ENCODE results near the gene CATSPERB. TPM values are rescaled to one million over a fixed set of nuclear protein-coding genes. Genes with fewer than 3 reads are reported as not detected.

The CATSPERB gene
- total RNA-seq, 1 donor from 2014 or later: 5.6 TPM

GRCh38 chr14:91727121-91727520 is 4.8 kb downstream of the CATSPERB start:
- no peak overlapping the region for H3K27ac Mint-ChIP-seq
- no peaks in the 10 kb centered on the region for H3K36me3 Mint-ChIP-seq (ENCODE audit: insufficient read depth)
- H3K9me3 Mint-ChIP-seq (ENCODE audit: low read depth): no peaks in the 10 kb centered on the region
- no peak for TF ChIP-seq CTCF (IDR thresholded peaks at IDR 0.05; ENCODE audit: unreplicated experiment)
- no peak overlapping the region for H3K4me3 Mint-ChIP-seq (ENCODE audit: low read depth)
- H3K4me1 Mint-ChIP-seq (ENCODE audit: low read depth): peaks cover 1% of the 10 kb centered on the region
- H3K27me3 Mint-ChIP-seq: no peaks in the 10 kb centered on the region
- DNase-seq (ENCODE audit: low spot score, unreplicated experiment): no peak

- Mint-ChIP-seq H3K27ac (no peak overlapping the region), H3K4me1 (ENCODE audit: low read depth) (no peaks in the 10 kb centered on the region)
Measured at GRCh38 chr14:91723501-91723900, 8.4 kb downstream of the CATSPERB start.

GRCh38 chr14:91722386-91722785 is 9.5 kb downstream of the CATSPERB start:
- DNase-seq (ENCODE audit: low spot score, unreplicated experiment): no peak
- TF ChIP-seq CTCF (IDR thresholded peaks at IDR 0.05; ENCODE audit: unreplicated experiment): no peak
- no peaks in the 10 kb centered on the region for H3K36me3 Mint-ChIP-seq (ENCODE audit: insufficient read depth)
- no peaks in the 10 kb centered on the region for H3K4me1 Mint-ChIP-seq (ENCODE audit: low read depth)
- H3K27ac Mint-ChIP-seq: no peak overlapping the region
- H3K27me3 Mint-ChIP-seq: no peaks in the 10 kb centered on the region
- no peak overlapping the region for H3K4me3 Mint-ChIP-seq (ENCODE audit: low read depth)
- no peaks in the 10 kb centered on the region for H3K9me3 Mint-ChIP-seq (ENCODE audit: low read depth)

More at GRCh38 chr14:91723501-91723900, 8.4 kb downstream of the CATSPERB start:
- no peaks in the 10 kb centered on the region for H3K36me3 Mint-ChIP-seq (ENCODE audit: insufficient read depth)
- H3K9me3 Mint-ChIP-seq (ENCODE audit: low read depth): no peaks in the 10 kb centered on the region
- no peak overlapping the region for H3K4me3 Mint-ChIP-seq (ENCODE audit: low read depth)
- no peak for DNase-seq (ENCODE audit: low spot score, unreplicated experiment)
- TF ChIP-seq CTCF (IDR thresholded peaks at IDR 0.05; ENCODE audit: unreplicated experiment): no peak
- no peaks in the 10 kb centered on the region for H3K27me3 Mint-ChIP-seq

- TF ChIP-seq CTCF (IDR thresholded peaks at IDR 0.05; ENCODE audit: unreplicated experiment): no peak
- DNase-seq (ENCODE audit: low spot score, unreplicated experiment): no peak
- H3K4me1 Mint-ChIP-seq (ENCODE audit: low read depth): no peaks in the 10 kb centered on the region
- H3K36me3 Mint-ChIP-seq (ENCODE audit: insufficient read depth): no peaks in the 10 kb centered on the region
- H3K4me3 Mint-ChIP-seq (ENCODE audit: low read depth): no peak overlapping the region
- H3K27ac Mint-ChIP-seq: no peak overlapping the region
- no peaks in the 10 kb centered on the region for H3K27me3 Mint-ChIP-seq
- H3K9me3 Mint-ChIP-seq (ENCODE audit: low read depth): no peaks in the 10 kb centered on the region
Measured at GRCh38 chr14:91719839-91720238, 12.0 kb downstream of the CATSPERB start.

GRCh38 chr14:91716999-91717398 is 14.9 kb downstream of the CATSPERB start:
- DNase-seq (ENCODE audit: low spot score, unreplicated experiment): no peak
- no peak overlapping the region for H3K27ac Mint-ChIP-seq
- H3K36me3 Mint-ChIP-seq (ENCODE audit: insufficient read depth): no peaks in the 10 kb centered on the region
- no peak overlapping the region for H3K4me3 Mint-ChIP-seq (ENCODE audit: low read depth)
- H3K27me3 Mint-ChIP-seq: no peaks in the 10 kb centered on the region
- no peak for TF ChIP-seq CTCF (IDR thresholded peaks at IDR 0.05; ENCODE audit: unreplicated experiment)
- H3K4me1 Mint-ChIP-seq (ENCODE audit: low read depth): no peaks in the 10 kb centered on the region
- H3K9me3 Mint-ChIP-seq (ENCODE audit: low read depth): no peaks in the 10 kb centered on the region
